Measurements from ENCODE around the gene PIWIL1.

DNA sequence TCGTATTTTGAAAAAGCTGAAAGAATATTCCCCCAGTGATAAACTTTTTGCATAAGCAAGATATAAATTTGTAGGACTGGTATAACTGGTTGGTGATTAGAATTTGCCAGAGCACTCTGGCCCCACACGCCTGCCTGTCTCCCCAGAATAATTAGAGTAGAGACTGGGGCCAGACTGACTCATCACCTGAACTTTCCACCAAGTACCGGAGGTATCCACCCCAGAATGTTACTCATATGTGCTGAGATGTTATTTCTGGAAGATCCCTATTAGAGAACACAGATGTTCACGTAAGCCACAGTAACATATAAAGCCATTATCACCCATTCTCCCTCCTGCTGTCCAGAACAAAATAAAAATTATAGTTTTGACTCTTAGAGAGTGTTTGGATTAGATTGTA lies 49.5 kb upstream of the PIWIL1 start:
- TF ChIP-seq, protein P1, sequence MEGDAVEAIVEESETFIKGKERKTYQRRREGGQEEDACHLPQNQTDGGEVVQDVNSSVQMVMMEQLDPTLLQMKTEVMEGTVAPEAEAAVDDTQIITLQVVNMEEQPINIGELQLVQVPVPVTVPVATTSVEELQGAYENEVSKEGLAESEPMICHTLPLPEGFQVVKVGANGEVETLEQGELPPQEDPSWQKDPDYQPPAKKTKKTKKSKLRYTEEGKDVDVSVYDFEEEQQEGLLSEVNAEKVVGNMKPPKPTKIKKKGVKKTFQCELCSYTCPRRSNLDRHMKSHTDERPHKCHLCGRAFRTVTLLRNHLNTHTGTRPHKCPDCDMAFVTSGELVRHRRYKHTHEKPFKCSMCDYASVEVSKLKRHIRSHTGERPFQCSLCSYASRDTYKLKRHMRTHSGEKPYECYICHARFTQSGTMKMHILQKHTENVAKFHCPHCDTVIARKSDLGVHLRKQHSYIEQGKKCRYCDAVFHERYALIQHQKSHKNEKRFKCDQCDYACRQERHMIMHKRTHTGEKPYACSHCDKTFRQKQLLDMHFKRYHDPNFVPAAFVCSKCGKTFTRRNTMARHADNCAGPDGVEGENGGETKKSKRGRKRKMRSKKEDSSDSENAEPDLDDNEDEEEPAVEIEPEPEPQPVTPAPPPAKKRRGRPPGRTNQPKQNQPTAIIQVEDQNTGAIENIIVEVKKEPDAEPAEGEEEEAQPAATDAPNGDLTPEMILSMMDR (IDR thresholded peaks at IDR 0.05 in 8 of 11, conservative IDR thresholded peaks at IDR 0.05 in 3 of 11): no peak
- no peak for TF ChIP-seq POLR2AphosphoS5 (IDR thresholded peaks at IDR 0.05)
- no peak for TF ChIP-seq POLR2A (IDR thresholded peaks at IDR 0.05)

Data from spleen (tissue), 7 donors.